ENCODE results near the gene ADCY7. TPM values are rescaled to one million over a fixed set of nuclear protein-coding genes. Genes with fewer than 3 reads are reported as not detected.

The ADCY7 gene
- total RNA-seq, 1 donor from 2014 or later = 36.2 TPM

DNA sequence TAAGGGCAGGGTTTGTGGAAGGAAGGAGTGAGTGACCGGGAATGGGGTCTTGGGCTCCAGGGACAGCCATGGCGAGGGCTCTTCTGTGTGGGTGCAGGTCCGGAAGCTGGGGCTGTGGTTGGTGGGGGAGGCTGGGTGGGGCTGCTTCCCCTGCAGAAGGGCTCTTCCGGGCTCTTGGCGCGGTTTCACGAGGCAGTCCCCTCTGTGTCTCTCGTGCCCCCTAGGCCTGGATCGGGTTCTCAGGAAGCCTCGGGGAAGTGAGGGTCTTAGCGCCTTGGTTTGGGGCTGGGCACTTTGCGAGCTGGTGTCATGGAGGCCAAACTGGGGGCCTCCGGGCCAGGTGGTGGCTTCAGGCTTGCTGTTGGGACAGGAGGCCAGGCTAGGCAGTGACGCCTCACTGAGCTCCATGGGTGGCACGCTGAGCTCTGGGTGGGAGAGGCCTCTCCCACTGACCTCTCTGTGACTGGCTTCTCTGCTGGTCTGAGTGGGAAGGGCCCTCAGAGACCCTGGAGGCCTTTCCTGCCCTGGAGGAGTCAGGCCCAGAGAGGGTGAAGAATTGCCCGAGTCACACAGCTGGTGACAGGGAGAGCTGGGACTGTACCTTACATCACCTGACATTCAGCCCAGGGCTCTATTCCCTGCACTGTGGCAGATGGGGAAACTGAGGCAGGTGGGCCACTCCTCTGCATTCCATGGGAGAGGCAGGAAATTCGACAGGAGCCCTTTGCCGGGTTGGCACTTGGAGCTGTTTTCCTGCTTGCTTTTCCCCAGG, 8.2 kb downstream of the ADCY7 start:
- TF ChIP-seq CTCF (IDR thresholded peaks at IDR 0.05; ENCODE audit: insufficient read depth, low read length, poor library complexity, severe bottlenecking) = no peak
- Histone ChIP-seq H3K36me3 (ENCODE audit: control insufficient read depth, insufficient read depth, low read length) (no peaks in the 10 kb centered on the region), H3K4me3 (ENCODE audit: low read depth, low read length) (no peak overlapping the region), H3K27me3 (ENCODE audit: control insufficient read depth, insufficient read depth, low read length) (no peaks in the 10 kb centered on the region)
- no peak for DNase-seq (ENCODE audit: low read depth)

DNA sequence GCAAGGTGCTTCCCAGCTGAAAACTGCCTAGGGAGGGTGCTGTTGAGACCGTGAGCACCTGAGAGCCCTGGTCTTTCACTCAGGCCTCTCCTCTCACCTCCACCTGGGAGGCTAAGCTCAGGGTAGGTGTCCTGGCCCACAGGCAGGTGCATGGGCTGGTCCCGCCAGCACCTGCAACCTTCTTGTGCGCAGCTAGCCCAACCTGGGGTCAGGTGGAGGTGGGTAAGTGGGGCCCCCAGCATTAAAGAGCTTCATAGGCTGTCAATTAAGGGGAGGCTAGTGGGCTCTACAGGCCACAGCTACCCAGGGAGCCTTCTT, 8.7 kb downstream of the ADCY7 start:
- no peaks in the 10 kb centered on the region for H3K27me3 ChIP-seq (ENCODE audit: control insufficient read depth, insufficient read depth, low read length)
- TF ChIP-seq CTCF (IDR thresholded peaks at IDR 0.05; ENCODE audit: insufficient read depth, low read length, poor library complexity, severe bottlenecking) = no peak
- no peaks in the 10 kb centered on the region for H3K36me3 ChIP-seq (ENCODE audit: control insufficient read depth, insufficient read depth, low read length)
- DNase-seq (ENCODE audit: low read depth) = no peak
- H3K4me3 ChIP-seq (ENCODE audit: low read depth, low read length) = no peak overlapping the region

DNA sequence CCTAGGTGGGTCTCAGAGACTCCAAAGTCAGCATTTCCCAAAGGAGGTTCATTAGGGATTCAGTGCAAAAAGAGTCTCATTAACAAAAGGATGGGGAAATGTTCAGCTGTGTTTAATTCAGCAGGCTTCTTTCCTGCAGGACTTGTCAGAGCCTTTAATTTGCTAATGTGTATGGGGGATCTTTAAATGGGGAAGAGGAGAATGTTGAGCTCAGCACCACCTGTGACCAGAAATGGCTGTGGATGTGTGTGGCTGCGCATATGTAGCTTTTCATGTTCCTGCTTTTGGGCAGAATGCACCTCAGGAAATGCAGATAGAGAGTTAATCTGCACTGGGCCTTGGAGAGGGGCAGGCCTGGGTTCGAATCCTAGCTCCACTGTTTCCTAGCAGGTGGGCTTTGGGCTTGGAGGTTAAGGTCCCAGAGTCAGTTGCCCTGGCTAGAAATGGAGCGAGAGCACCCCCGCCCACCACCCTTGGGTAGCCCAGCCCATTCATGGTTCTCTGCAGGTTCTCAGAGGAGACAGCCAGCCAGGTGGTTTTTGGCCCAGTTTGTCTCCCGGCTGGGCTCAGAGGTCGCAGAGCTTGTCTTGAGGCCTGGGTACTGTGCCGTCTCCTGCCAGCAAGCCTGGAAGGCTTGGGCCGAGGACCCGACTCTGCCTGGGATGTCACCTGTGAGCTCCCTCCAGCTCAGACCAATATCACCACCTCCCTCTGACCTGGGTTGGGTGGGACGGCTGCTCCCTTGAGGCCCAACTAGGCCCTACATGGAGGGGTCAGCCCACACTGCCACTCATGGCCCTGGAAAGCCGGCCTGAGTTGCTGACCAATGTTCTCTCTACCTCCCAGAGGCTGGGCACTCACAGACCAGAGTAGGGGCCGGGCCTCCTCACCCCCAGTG, 9.3 kb downstream of the ADCY7 start:
- TF ChIP-seq CTCF (IDR thresholded peaks at IDR 0.05; ENCODE audit: insufficient read depth, low read length, poor library complexity, severe bottlenecking) = no peak
- no peaks in the 10 kb centered on the region for H3K27me3 ChIP-seq (ENCODE audit: control insufficient read depth, insufficient read depth, low read length)
- DNase-seq (ENCODE audit: low read depth) = no peak
- no peak overlapping the region for H3K4me3 ChIP-seq (ENCODE audit: low read depth, low read length)
- no peaks in the 10 kb centered on the region for H3K36me3 ChIP-seq (ENCODE audit: control insufficient read depth, insufficient read depth, low read length)

- no peak for DNase-seq (ENCODE audit: low read depth)
- no peaks in the 10 kb centered on the region for H3K27me3 ChIP-seq (ENCODE audit: control insufficient read depth, insufficient read depth, low read length)
- no peaks in the 10 kb centered on the region for H3K36me3 ChIP-seq (ENCODE audit: control insufficient read depth, insufficient read depth, low read length)
- TF ChIP-seq CTCF (IDR thresholded peaks at IDR 0.05; ENCODE audit: insufficient read depth, low read length, poor library complexity, severe bottlenecking) = no peak
- H3K4me3 ChIP-seq (ENCODE audit: low read depth, low read length) = no peak overlapping the region
Measured at GRCh38 chr16:50276326-50276640, 9.9 kb downstream of the ADCY7 start.

DNA sequence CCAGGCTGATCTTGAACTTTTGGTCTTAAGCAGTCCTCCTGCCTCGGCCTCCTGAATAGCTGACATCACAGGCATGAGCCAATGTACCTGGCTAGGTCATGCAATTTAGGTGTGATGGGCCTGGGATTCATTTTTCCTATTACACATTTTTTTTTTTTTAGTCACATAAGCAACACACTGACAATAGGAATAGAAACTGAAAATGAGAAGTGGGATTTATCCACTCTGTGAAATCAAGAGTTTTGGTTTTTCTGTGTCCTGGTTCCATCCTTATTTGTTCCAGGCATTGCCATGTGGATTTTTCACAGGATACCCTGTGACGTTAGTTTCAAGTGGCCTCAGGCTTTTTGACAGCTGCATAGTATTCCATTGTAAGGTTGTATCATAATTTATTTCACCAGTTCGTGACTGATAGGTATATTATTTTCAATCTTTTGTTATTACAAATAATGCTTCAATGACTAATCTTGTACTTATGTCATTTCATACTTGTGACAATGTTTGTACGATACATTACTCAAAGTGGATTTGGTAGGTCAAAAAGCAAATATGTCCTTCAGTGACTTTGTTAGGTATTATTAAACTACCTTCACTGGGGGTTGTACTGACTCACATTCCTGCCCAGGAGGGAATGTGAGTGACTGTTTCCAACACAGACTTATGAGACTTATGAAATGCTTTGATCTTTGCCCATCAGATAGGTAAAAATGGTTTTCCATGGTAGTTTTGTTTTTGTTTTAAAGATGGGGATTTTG, 10.6 kb downstream of the ADCY7 start:
- no peak for DNase-seq (ENCODE audit: low read depth)
- Histone ChIP-seq H3K27me3 (ENCODE audit: control insufficient read depth, insufficient read depth, low read length) (no peaks in the 10 kb centered on the region), H3K4me3 (ENCODE audit: low read depth, low read length) (no peak overlapping the region), H3K36me3 (ENCODE audit: control insufficient read depth, insufficient read depth, low read length) (no peaks in the 10 kb centered on the region)
- no peak for TF ChIP-seq CTCF (IDR thresholded peaks at IDR 0.05; ENCODE audit: insufficient read depth, low read length, poor library complexity, severe bottlenecking)
